HepG2 (cell line): ENCODE results near the gene SMIM43. TPM values are rescaled to one million over a fixed set of nuclear protein-coding genes. Genes with fewer than 3 reads are reported as not detected.

Experiments
- ATAC-seq: fragments of 200-7000 bp; cut with Tn5 transposase; 3 replicates; pipeline ENCODE4 v1.9.1; 2020; ENCODE audit warnings: mild to moderate bottlenecking, moderate library complexity
- BruUV-seq: library from RNA; stranded (reverse); fragments of 400-500 nt; replicated peaks from 2 replicates; lab custom pipeline; 2021; lab: Mats Ljungman, UMichigan
- CTCF ChIA-PET: fragments of 300-600 bp; formaldehyde crosslinking; extraction: SDS; loops from one replicate; lab custom pipeline; 2021; ENCODE audit warnings: low total read pairs, inconsistent platforms, low intra/inter-chr PET ratio; lab: Yijun Ruan, JAX
- POLR2A ChIA-PET: fragments of 350-600 bp; sonication (Branson Sonifier 250); formaldehyde crosslinking; loops from one replicate; lab custom pipeline; 2020; ENCODE audit warnings: antibody characterized with exemption, inconsistent platforms; lab: Yijun Ruan, JAX
- DNase-seq: peaks from one replicate; pipeline ENCODE4 v3.0.0-alpha.2; 2015; ENCODE audit warnings: low spot score
- FAIRE-seq: peaks from 3 replicates; lab custom pipeline; 2011; peaks lifted over from hg19 to GRCh38; lab: Jason Lieb, UNC
- H2AFZ ChIP-seq: one replicate; pipeline ENCODE4 v1.6.1; 2011; ENCODE audit warnings: low read length, inconsistent platforms
- H3K27ac ChIP-seq: fragments of 300-600 bp; 3 replicates; pipeline ENCODE4 v1.8.0; 2011; ENCODE audit warnings: mixed run types, mild to moderate bottlenecking, mixed read lengths, low read length, inconsistent platforms; ENCODE audit not compliant: insufficient read depth; ENCODE audit errors: extremely low read length
- H3K27me3 ChIP-seq, 2 experiments: fragments of 200-600 bp in 1 of 2; 2 replicates in 1 of 2; 3 replicates in 1 of 2; pipeline versions ENCODE4 v1.6.0 to v1.8.0; 2011; ENCODE audit warnings: low read length in 2 of 2, mild to moderate bottlenecking in 2 of 2, moderate library complexity in 2 of 2, inconsistent platforms in 1 of 2; ENCODE audit not compliant: insufficient read depth in 2 of 2, control insufficient read depth in 1 of 2
- H3K36me3 ChIP-seq, 2 experiments: fragments of 200-600 bp in 1 of 2; replicated peaks in 1 of 2; 2 replicates in 1 of 2; 3 replicates in 1 of 2; pipeline versions ENCODE4 v1.5.1 to v1.8.0; 2011; ENCODE audit warnings: low read length in 2 of 2, inconsistent platforms in 1 of 2; ENCODE audit not compliant: insufficient read depth in 2 of 2, control insufficient read depth in 1 of 2
- H3K4me1 ChIP-seq: 2 replicates; pipeline ENCODE4 v1.5.1; 2012; ENCODE audit warnings: low read length, inconsistent platforms; ENCODE audit not compliant: insufficient read depth
- H3K4me2 ChIP-seq: 2 replicates; pipeline ENCODE4 v1.6.0; 2011; ENCODE audit warnings: low read depth, low read length, inconsistent platforms
- H3K4me3 ChIP-seq, 3 experiments: fragments of 200-600 bp in 1 of 3; sonication (generic), shearing (Covaris generic) in 1 of 3; replicated peaks in 1 of 3; 2 replicates each; pipeline ENCODE4 v1.5.1; 2011 to 2016; ENCODE audit warnings: low read length in 3 of 3, inconsistent platforms in 2 of 3, low read depth in 2 of 3, mild to moderate bottlenecking in 2 of 3, control low read depth in 1 of 3, mixed read lengths in 1 of 3; ENCODE audit not compliant: insufficient read depth in 1 of 3
- H3K79me2 ChIP-seq: one replicate; pipeline ENCODE4 v1.6.1; 2011; ENCODE audit warnings: low read length, inconsistent platforms; ENCODE audit not compliant: insufficient read depth
- H3K9ac ChIP-seq: 2 replicates; pipeline ENCODE4 v1.6.0; 2011; ENCODE audit warnings: mild to moderate bottlenecking, low read depth, low read length, inconsistent platforms; ENCODE audit not compliant: insufficient read depth
- H3K9me3 ChIP-seq: 2 replicates; pipeline ENCODE4 v1.5.1; 2012; ENCODE audit warnings: mild to moderate bottlenecking, low read length
- H4K20me1 ChIP-seq: 2 replicates; pipeline ENCODE4 v1.6.0; 2011; ENCODE audit warnings: inconsistent platforms, mild to moderate bottlenecking, low read length, moderate library complexity; ENCODE audit not compliant: insufficient read depth
- ARNT ChIP-seq: fragments of 450-650 bp; IDR thresholded peaks from 2 replicates; pipeline ENCODE4 v1.6.1; 2017
- CCAR2 ChIP-seq: fragments of 200-400 bp; formaldehyde crosslinking; optimal IDR thresholded peaks from 2 replicates; pipeline ENCODE3; 2018; ENCODE audit warnings: low read depth, mild to moderate bottlenecking, low read length, moderate library complexity
- CEBPB ChIP-seq: IDR thresholded peaks from 2 replicates; pipeline ENCODE4 v1.6.1; 2011; ENCODE audit warnings: low read depth, low read length, improper control_type of control experiment, borderline replicate concordance
- DNMT1 ChIP-seq: sonication (generic); formaldehyde crosslinking; IDR thresholded peaks from 2 replicates; pipeline ENCODE4 v1.5.1; 2020; ENCODE audit warnings: mild to moderate bottlenecking, missing genetic modification reagents
- DR1 ChIP-seq: sonication (generic); formaldehyde crosslinking; IDR thresholded peaks from 2 replicates; pipeline ENCODE4 v1.8.0; 2021; ENCODE audit warnings: mild to moderate bottlenecking, missing genetic modification reagents, inconsistent platforms
- HOMEZ ChIP-seq: IDR thresholded peaks from 2 replicates; pipeline ENCODE4 v1.6.1; 2016; ENCODE audit warnings: low read depth
- NFIC ChIP-seq: IDR thresholded peaks from 2 replicates; pipeline ENCODE4 v1.6.1; 2012; ENCODE audit warnings: mild to moderate bottlenecking, low read length, inconsistent platforms
- RNF2 ChIP-seq: fragments of 450-650 bp; conservative IDR thresholded peaks from 2 replicates; pipeline ENCODE4 v1.6.1; 2016; ENCODE audit warnings: low read depth
- SNAPC4 ChIP-seq: sonication (generic); formaldehyde crosslinking; IDR thresholded peaks from 2 replicates; pipeline ENCODE4 v1.4.0; 2020; ENCODE audit warnings: mild to moderate bottlenecking, missing genetic modification reagents
- XRCC5 ChIP-seq: fragments of 200-400 bp; formaldehyde crosslinking; optimal IDR thresholded peaks from 2 replicates; pipeline ENCODE3; 2017; ENCODE audit warnings: mild to moderate bottlenecking, low read length
- ZFP36L1 ChIP-seq: sonication (generic); formaldehyde crosslinking; IDR thresholded peaks from 2 replicates; pipeline ENCODE4 v1.8.0; 2022; ENCODE audit warnings: mild to moderate bottlenecking, missing genetic modification reagents, moderate library complexity
- ZFY ChIP-seq: sonication (generic); formaldehyde crosslinking; IDR thresholded peaks from 2 replicates; pipeline ENCODE4 v1.4.0; 2020; ENCODE audit warnings: missing genetic modification reagents
- ZNF543 ChIP-seq: sonication (generic); formaldehyde crosslinking; IDR thresholded peaks from 2 replicates; pipeline ENCODE4 v1.4.0; 2020; ENCODE audit warnings: mild to moderate bottlenecking, missing genetic modification reagents
- ZNF747 ChIP-seq: sonication (generic); formaldehyde crosslinking; IDR thresholded peaks from 2 replicates; pipeline ENCODE4 v1.8.1; 2023; ENCODE audit warnings: missing genetic modification reagents, mild to moderate bottlenecking, borderline replicate concordance
- WGBS: methylation state at CpG from one replicate; pipeline ENCODE4 v1.1.6; 2017; ENCODE audit warnings: low lambda C conversion rate; 5-methylcytosine and 5-hydroxymethylcytosine counted together
- in situ Hi-C: cut with HindIII; loops from 2 replicates; pipeline ENCODE4 v1.10.0; 2017; ENCODE audit warnings: low pct_unique_long_range_greater_than_20kb; ENCODE audit not compliant: extremely low pct_ligation_motif_present
- intact Hi-C: fragments of 100-400 bp; cut with micrococcal nuclease; formaldehyde crosslinking; loops from one replicate; pipeline ENCODE4 v1.10.0; 2022; ENCODE audit not compliant: unreplicated experiment
- polyA plus RNA-seq, 8 experiments: library from polyadenylated mRNA; depleted of rRNA in 3 of 8; stranded (reverse) in 7 of 8; unstranded in 1 of 8; fragments of >200 nt; fragmentation: Illumina TruSeq in 4 of 8; extraction: Trizol in 4 of 8; gene quantifications; 2 replicates each; pipeline versions ENCODE4 v1.2.1 to v1.2.3, GENCODE V29; 2011 to 2016; ENCODE audit warnings: low read depth in 4 of 8, missing spikeins in 1 of 8, mixed read lengths in 1 of 8; ENCODE audit not compliant: insufficient read depth in 1 of 8
- total RNA-seq, 5 experiments: library from RNA; depleted of rRNA; stranded (reverse); fragments of >200 nt; fragmentation: Illumina TruSeq; extraction: Trizol; gene quantifications; 2 replicates each; pipeline ENCODE4 v1.2.3, GENCODE V29; 2016; ENCODE audit warnings: low read depth in 1 of 5

The SMIM43 gene
- total and polyA plus RNA-seq, 2 of the 13 experiments (the other 11 are each of a cell fraction or from before 2014, with no cell fraction given), result not detected

DNA sequence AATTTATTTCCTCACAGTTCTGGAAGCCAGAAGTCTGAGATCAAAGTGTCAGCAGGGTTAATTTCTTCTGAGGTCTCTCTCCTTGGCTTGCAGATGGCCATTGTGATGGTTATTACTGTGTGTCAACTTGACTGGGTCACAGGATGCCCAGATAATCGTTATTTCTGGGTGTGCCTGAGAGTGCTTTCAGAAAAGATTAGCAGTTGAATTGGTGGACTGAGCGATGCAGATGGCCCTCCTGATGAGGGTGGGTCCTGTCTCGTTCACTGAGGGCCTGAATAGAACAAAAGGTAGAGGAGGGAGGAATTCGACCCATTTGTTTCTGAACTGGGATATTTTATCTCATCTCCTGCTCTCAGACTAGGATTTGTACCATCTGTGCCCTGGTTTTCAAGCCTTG is 15.7 kb downstream of the SMIM43 start:
- no peaks in the 10 kb centered on the region for H3K36me3 ChIP-seq
- H3K9ac ChIP-seq, result no peak overlapping the region
- CTCF ChIA-PET, result no interaction called here
- DNase-seq (no peak), FAIRE-seq (no peak), ATAC-seq (no peak)
- no peak overlapping the region for H3K27ac ChIP-seq
- H3K79me2 ChIP-seq, result no peaks in the 10 kb centered on the region
- in situ Hi-C loops (no loop called here), intact Hi-C loops (no loop called here)
- no peaks in the 10 kb centered on the region for H3K4me1 ChIP-seq
- 1% methylated on average over 4 of the region's 4 CpGs for WGBS
- H2AFZ ChIP-seq, result no peak overlapping the region
- no peaks in the 10 kb centered on the region for H3K9me3 ChIP-seq
- H4K20me1 ChIP-seq, result no peaks in the 10 kb centered on the region
- no peak overlapping the region for H3K4me2 ChIP-seq
- no TSS peak for BruUV-seq
- H3K4me3 ChIP-seq, result no peak overlapping the region
- no peaks in the 10 kb centered on the region for H3K27me3 ChIP-seq
- TF ChIP-seq CCAR2, result no peak
- TF ChIP-seq ARNT, result no peak
- TF ChIP-seq ZNF747 (CRISPR knock-in tag), result no peak
- POLR2A ChIA-PET, result no interaction called here

DNA sequence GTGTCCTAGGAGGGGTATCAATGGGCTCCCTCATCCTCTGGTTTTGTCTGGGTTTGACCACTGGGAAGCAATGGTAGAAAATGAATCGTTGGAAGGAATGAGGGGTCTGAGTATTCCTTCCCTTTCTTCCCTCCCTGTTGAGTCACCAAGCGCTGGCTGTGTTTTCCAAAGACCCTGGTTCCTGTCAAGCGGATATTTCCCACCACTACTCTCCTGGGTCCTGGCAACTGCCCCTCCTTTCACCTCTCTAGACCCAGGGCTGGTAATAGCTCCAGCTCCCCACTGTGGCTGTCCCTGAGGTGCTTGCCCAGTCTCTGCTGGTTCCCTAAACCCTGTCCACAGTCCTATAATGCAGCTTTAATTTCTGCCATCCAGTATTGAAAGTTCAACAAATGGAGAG is 22.2 kb downstream of the SMIM43 start:
- H3K9me3 ChIP-seq, result no peaks in the 10 kb centered on the region
- no TSS peak for BruUV-seq
- ChIA-PET POLR2A (no interaction called here), CTCF (no interaction called here)
- 18% methylated on average over 3 of the region's 3 CpGs for WGBS
- H3K79me2 ChIP-seq, result no peaks in the 10 kb centered on the region
- H3K9ac ChIP-seq, result no peak overlapping the region
- H3K27me3 ChIP-seq, result no peaks in the 10 kb centered on the region; a peak in 1 of 5 replicates
- intact Hi-C loops, result no loop called here
- H2AFZ ChIP-seq, result no peak overlapping the region
- H3K4me3 ChIP-seq, result no peak overlapping the region
- in situ Hi-C loops, result no loop called here
- ATAC-seq (no peak), FAIRE-seq (no peak), DNase-seq (no peak)
- H3K27ac ChIP-seq, result no peak overlapping the region
- H3K4me1 ChIP-seq, result no peaks in the 10 kb centered on the region
- H3K4me2 ChIP-seq, result no peak overlapping the region
- H4K20me1 ChIP-seq, result no peaks in the 10 kb centered on the region
- H3K36me3 ChIP-seq, result no peaks in the 10 kb centered on the region
- no peak for TF ChIP-seq ZFY (CRISPR knock-in tag)
- TF ChIP-seq NFIC, result no peak
- TF ChIP-seq DNMT1 (CRISPR knock-in tag), result no peak
- TF ChIP-seq RNF2, result no peak
- no peak for TF ChIP-seq XRCC5
- TF ChIP-seq CEBPB, result no peak
- TF ChIP-seq DR1, result no peak
- TF ChIP-seq ZFP36L1 (CRISPR knock-in tag), result no peak
- no peak for TF ChIP-seq SNAPC4
- no peak for TF ChIP-seq ZNF543 (CRISPR knock-in tag)
- no peak for TF ChIP-seq HOMEZ (CRISPR knock-in tag)
